Testis (tissue), 3 donors: Measurements from ENCODE around the gene C4BPA. TPM values are rescaled to one million over a fixed set of nuclear protein-coding genes. Genes with fewer than 3 reads are reported as not detected.

Source experiments
- DNase-seq: peaks from one replicate; pipeline ENCODE4 v3.0.0-alpha.2; 2019
- H3K27ac ChIP-seq, 2 donors: fragments of 200-600 bp; sonication (generic); one replicate each; pipeline ENCODE4 v1.5.1; 2019
- H3K27me3 ChIP-seq: fragments of 200-600 bp; sonication (generic); one replicate; pipeline ENCODE4 v1.5.1; 2019
- H3K36me3 ChIP-seq: fragments of 200-600 bp; sonication (generic); one replicate; pipeline ENCODE4 v1.5.1; 2017; ENCODE audit warnings: low read depth; ENCODE audit errors: missing control alignments
- H3K4me1 ChIP-seq: fragments of 200-600 bp; sonication (generic); one replicate; pipeline ENCODE4 v1.5.1; 2019
- H3K4me3 ChIP-seq, 2 donors: fragments of 200-600 bp; sonication (generic); one replicate each; pipeline ENCODE4 v1.5.1; 2017 to 2019
- H3K9me3 ChIP-seq: fragments of 200-600 bp; sonication (generic); one replicate; pipeline ENCODE4 v1.5.1; 2017
- CTCF ChIP-seq, 3 experiments: fragments of 450-650 bp in 2 of 3; fragments of 200-600 bp in 1 of 3; sonication (generic) in 1 of 3; IDR thresholded peaks; one replicate each; pipeline ENCODE4 v1.5.1; 2016 to 2019; ENCODE audit warnings: antibody characterized with exemption in 3 of 3, mild to moderate bottlenecking in 2 of 3, moderate library complexity in 1 of 3
- POLR2A ChIP-seq: fragments of 450-650 bp; IDR thresholded peaks from one replicate; pipeline ENCODE4 v1.6.1; 2017; ENCODE audit warnings: antibody characterized with exemption, mild to moderate bottlenecking, moderate library complexity
- WGBS, 2 donors: methylation state at CpG; one replicate each; pipeline ENCODE4 v1.1.5; 2018; 5-methylcytosine and 5-hydroxymethylcytosine counted together
- intact Hi-C: fragments of 100-400 bp; cut with DNase I; formaldehyde crosslinking; loops from one replicate; pipeline ENCODE4 v1.15.1; 2023; ENCODE audit warnings: low total_unique reads
- polyA plus RNA-seq: library from polyadenylated mRNA; stranded (reverse); fragments of 350-450 nt; fragmentation: Illumina TruSeq; extraction: RNeasy Lipid Tissue Mini Kit (QIAGEN cat#74804); gene quantifications from one replicate; pipeline ENCODE4 v1.2.3, GENCODE V29; 2014; ENCODE audit warnings: low read depth, low replicate concordance; ENCODE audit not compliant: insufficient read depth
- total RNA-seq, 2 donors: library from RNA; depleted of rRNA; stranded (reverse); fragments of >200 nt; gene quantifications; one replicate each; pipeline ENCODE4 v1.2.3, GENCODE V29; 2016

The C4BPA gene
- total and polyA plus RNA-seq, 3 donors from 2014 or later = 0.24 to 1.0 (median 0.43) TPM

- Histone ChIP-seq H3K27me3 (no peaks in the 10 kb centered on the region), H3K27ac (no peak overlapping the region), H3K36me3 (no peaks in the 10 kb centered on the region), H3K9me3 (no peaks in the 10 kb centered on the region), H3K4me1 (no peaks in the 10 kb centered on the region), H3K4me3 (no peak overlapping the region)
- TF ChIP-seq CTCF (IDR thresholded peaks at IDR 0.05) (no peak), POLR2A (no peak)
- no peak for DNase-seq
- intact Hi-C loops = no loop called here
- 83 to 86% methylated on average over 1 of the region's 1 CpG for WGBS, 2 donors
These were observed 26.4 kb downstream of the C4BPA start for GRCh38 chr1:207130252-207131036.

GRCh38 chr1:207131163-207131562 is 27.1 kb downstream of the C4BPA start:
- Histone ChIP-seq H3K27me3 (no peaks in the 10 kb centered on the region), H3K27ac (no peak overlapping the region), H3K4me3 (no peak overlapping the region), H3K36me3 (no peaks in the 10 kb centered on the region), H3K9me3 (no peaks in the 10 kb centered on the region), H3K4me1 (no peaks in the 10 kb centered on the region)
- WGBS, 2 donors = 83 to 94% methylated on average over 4 of the region's 4 CpGs
- TF ChIP-seq CTCF (IDR thresholded peaks at IDR 0.05) = no peak
- TF ChIP-seq POLR2A = no peak
- intact Hi-C loops = no loop called here
- no peak for DNase-seq

GRCh38 chr1:207134581-207134980 is 30.5 kb downstream of the C4BPA start:
- H3K36me3 ChIP-seq = no peaks in the 10 kb centered on the region
- DNase-seq = no peak
- TF ChIP-seq CTCF (IDR thresholded peaks at IDR 0.05) (no peak), POLR2A (no peak)
- no peak overlapping the region for H3K27ac ChIP-seq
- WGBS, 2 donors = 95 to 97% methylated on average over 1 of the region's 1 CpG
- no peak overlapping the region for H3K4me3 ChIP-seq
- H3K9me3 ChIP-seq = no peaks in the 10 kb centered on the region
- H3K4me1 ChIP-seq = no peaks in the 10 kb centered on the region
- intact Hi-C loops = no loop called here
- H3K27me3 ChIP-seq = no peaks in the 10 kb centered on the region

- H3K36me3 ChIP-seq = no peaks in the 10 kb centered on the region
- no peaks in the 10 kb centered on the region for H3K4me1 ChIP-seq
- intact Hi-C loops = no loop called here
- WGBS, 2 donors = 88 to 96% methylated on average over 1 of the region's 1 CpG
- no peaks in the 10 kb centered on the region for H3K9me3 ChIP-seq
- H3K4me3 ChIP-seq = no peak overlapping the region
- no peaks in the 10 kb centered on the region for H3K27me3 ChIP-seq
- TF ChIP-seq POLR2A (no peak), CTCF (IDR thresholded peaks at IDR 0.05) (no peak)
- DNase-seq = no peak
- H3K27ac ChIP-seq = no peak overlapping the region
These were observed 35.6 kb downstream of the C4BPA start for GRCh38 chr1:207139616-207140015.

- DNase-seq = no peak
- H3K9me3 ChIP-seq = no peaks in the 10 kb centered on the region
- H3K36me3 ChIP-seq = no peaks in the 10 kb centered on the region
- WGBS, 2 donors = 86 to 91% methylated on average over 1 of the region's 1 CpG
- no peaks in the 10 kb centered on the region for H3K27me3 ChIP-seq
- no peaks in the 10 kb centered on the region for H3K4me1 ChIP-seq
- H3K27ac ChIP-seq = no peak overlapping the region
- no peak for TF ChIP-seq CTCF (IDR thresholded peaks at IDR 0.05)
- no peak for TF ChIP-seq POLR2A
- H3K4me3 ChIP-seq = no peak overlapping the region
- intact Hi-C loops = no loop called here
These were observed 36.5 kb downstream of the C4BPA start for GRCh38 chr1:207140536-207140935.
